ENCODE results near the gene MPDZ.

MPDZ gene

DNA sequence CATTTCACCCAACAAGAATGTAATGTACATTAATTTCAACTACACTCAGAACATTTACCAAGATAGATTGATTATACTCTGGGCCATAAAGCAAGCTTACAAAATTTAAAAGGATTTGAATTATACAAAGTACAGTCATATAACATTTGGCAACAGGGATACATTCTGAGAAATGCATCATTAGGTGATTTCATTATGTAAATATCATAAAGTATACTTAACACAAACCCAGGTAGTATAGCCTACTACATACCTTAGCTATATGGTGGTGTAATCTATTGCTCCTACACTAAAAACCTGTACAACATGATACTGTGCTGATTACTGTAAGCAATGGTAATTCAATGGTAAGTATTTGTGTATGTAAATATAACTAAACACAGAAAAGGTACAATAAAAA lies 202.9 kb downstream of the MPDZ start:
- in situ Hi-C loops (cut with HindIII; ENCODE audit: low pct_unique_long_range_greater_than_20kb, low sequenced_read_pairs), result no loop called here
- DNase-seq (ENCODE audit: low read depth in 1 of 2, low spot score in 1 of 2), result peak in 1 of 2 experiments; percentile 83
- TF ChIP-seq JUND (IDR thresholded peaks at IDR 0.05; ENCODE audit: low read depth), result peak; percentile 95

DNA sequence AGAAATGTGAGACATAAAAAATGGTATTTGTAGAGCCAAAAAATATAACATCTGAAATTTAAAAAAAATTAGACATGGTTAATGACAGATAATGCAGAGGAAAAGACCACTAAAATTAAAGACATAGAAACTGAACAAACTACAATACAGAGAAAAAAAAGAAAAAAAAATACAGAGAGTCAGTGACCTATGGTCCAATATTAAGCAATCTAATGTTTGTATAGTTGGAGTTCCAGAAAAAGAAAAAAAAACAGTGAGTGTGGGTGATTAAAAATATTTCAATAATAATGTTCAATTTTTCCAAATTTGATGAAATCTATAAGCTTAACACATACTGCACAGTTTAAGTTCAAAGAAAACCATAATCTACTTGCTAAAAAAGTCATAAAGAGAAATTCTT lies 207.6 kb downstream of the MPDZ start:
- no peak for DNase-seq (ENCODE audit: low read depth in 1 of 2, low spot score in 1 of 2)
- in situ Hi-C loops (cut with HindIII; ENCODE audit: low pct_unique_long_range_greater_than_20kb, low sequenced_read_pairs), result no loop called here
- no peak for TF ChIP-seq JUND (IDR thresholded peaks at IDR 0.05; ENCODE audit: low read depth)

DNA sequence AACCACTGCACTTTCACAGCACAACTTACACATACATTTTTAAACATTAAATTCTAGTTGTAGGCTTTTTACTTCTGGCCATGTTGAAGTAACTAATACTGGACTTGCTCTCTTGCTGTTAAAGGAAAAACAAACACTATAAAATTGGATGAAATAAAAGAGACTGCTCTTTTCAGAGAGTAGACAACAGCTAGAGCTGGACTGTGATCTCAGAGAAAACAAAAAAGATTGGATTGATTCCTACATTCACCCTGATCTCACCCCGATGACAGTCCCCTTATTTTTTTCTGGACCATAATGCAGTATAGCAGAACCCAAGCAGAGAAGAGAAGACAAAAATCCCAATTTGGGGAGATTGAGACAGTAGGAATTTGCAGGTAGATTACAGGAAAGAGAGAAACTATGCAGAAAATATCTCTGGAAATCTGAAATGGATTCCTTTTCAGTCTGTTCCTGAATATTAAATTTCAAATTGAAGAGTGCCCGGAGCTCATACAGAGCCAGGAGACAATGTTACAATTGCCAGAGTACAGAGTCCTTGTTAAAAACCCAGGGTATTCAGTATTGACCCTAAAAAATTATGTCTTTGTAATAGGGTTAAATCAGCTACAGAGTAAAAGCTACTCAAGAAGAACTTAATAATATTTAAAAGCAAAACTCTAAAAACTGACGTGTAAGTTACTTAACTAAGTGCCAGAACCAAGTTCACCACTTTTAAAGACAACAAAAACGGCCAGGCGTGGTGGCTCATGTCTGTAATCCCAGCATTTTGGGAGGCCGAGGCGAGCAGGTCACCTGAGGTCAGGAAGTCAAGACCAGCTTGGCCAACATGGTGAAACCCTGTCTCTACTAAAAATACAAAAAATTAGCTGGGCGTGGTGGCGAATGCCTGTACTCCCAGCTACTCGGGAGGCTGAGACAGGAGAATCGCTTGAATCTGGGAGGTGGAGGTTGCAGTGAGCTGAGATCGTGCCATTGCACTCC lies 208.6 kb downstream of the MPDZ start:
- peak; percentile 61; the same call in 1 of the 2 replicates for TF ChIP-seq JUND (IDR thresholded peaks at IDR 0.05; ENCODE audit: low read depth)
- in situ Hi-C loops (cut with HindIII; ENCODE audit: low pct_unique_long_range_greater_than_20kb, low sequenced_read_pairs), result no loop called here
- DNase-seq (ENCODE audit: low read depth in 1 of 2, low spot score in 1 of 2), result peak in 1 of 2 experiments; percentile 85

DNA sequence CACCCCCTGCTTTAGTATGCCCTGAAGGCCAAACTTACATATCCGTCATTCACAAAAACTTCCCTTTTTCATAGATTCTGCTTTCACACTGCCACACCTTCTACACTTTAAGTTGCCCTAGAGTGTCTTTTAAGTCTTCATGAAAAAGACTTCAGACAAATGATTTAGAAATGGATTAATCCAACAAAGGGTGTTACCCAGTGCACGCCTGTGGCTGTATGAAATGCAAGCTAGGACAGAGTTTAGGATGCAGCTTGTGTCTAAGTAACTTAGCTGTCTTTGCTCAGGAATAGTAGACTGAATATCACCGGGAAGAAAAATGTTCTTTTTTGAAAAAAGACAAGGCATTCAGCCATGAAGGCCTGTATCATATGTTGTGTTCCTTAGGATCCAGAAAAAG lies 210.0 kb downstream of the MPDZ start:
- in situ Hi-C loops (cut with HindIII; ENCODE audit: low pct_unique_long_range_greater_than_20kb, low sequenced_read_pairs), result no loop called here
- peak in 1 of 2 experiments; percentile 56 for DNase-seq (ENCODE audit: low read depth in 1 of 2, low spot score in 1 of 2)
- no peak for TF ChIP-seq JUND (IDR thresholded peaks at IDR 0.05; ENCODE audit: low read depth)

DNA sequence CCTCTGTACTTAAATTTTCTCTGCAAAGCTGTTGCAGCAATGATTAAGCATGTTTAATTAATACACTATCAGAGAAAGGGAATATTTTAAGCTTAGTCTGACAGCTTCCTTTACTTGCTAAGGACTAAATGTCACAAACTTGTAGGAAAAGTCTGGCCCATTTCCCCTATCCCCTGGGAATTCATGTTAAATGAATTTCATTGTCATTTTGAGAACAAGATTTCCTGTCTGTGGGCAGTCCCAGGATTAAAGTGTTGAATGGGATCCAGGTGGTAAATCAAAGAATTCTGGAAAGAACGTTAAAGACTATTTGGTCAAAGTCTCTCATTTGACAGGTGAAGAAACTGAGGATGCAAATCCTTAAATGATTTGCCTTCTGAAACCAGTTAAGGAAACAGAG lies 214.8 kb downstream of the MPDZ start:
- in situ Hi-C loops (cut with HindIII; ENCODE audit: low pct_unique_long_range_greater_than_20kb, low sequenced_read_pairs), result no loop called here
- DNase-seq (ENCODE audit: low read depth in 1 of 2, low spot score in 1 of 2), result peak in 1 of 2 experiments; percentile 87
- no peak for TF ChIP-seq JUND (IDR thresholded peaks at IDR 0.05; ENCODE audit: low read depth)

DNA sequence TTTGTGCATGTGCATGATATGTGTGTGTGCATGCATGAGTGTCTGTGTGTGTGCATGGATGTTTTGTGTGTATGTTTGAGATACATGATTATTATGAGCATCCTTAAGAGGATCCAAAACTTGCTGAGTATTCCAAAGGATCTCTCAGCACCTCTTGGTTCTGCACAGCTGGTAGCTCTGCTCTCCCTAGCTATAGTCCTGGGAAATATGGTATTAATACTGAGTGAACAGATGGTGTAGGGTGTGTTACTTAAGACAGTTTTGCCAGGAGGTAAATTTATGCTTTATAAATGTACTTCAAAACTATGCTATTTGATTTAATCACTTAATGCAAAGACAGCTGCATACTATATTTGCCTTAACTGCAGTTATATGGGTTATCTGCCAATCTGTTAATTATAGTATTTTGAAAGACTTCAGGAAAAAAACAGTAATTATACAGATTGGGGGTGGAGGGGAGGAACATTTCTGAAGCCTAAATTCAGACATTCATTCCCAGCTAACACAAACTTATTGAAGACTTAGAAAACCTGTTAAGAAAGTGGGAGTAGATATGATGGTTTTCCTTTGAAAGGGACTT lies 215.5 kb downstream of the MPDZ start:
- peak; percentile 98 for TF ChIP-seq JUND (IDR thresholded peaks at IDR 0.05; ENCODE audit: low read depth)
- peak in 1 of 2 experiments; percentile 94 for DNase-seq (ENCODE audit: low read depth in 1 of 2, low spot score in 1 of 2)
- in situ Hi-C loops (cut with HindIII; ENCODE audit: low pct_unique_long_range_greater_than_20kb, low sequenced_read_pairs), result no loop called here

DNA sequence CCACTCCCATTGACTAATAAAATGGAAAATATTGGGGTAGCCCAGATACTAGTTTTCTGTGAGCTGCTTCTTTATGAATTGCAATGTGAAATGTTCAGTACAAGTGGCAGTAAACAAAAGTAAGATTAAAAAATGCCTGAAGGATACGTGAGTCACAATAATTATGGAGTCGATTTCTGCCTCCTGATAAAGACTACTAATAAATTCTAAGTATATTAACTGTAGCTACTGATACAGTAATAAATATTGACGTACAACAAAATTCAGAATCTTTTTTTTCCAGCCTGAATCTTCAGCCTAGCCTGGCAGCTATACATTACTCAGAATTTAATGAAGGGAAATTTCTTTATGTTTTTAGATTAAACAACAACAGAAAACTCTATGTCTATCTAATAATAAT lies 218.1 kb downstream of the MPDZ start:
- no peak for DNase-seq (ENCODE audit: low read depth in 1 of 2, low spot score in 1 of 2)
- in situ Hi-C loops (cut with HindIII; ENCODE audit: low pct_unique_long_range_greater_than_20kb, low sequenced_read_pairs), result no loop called here
- TF ChIP-seq JUND (IDR thresholded peaks at IDR 0.05; ENCODE audit: low read depth), result peak; percentile 91
